Brain microvascular endothelial cell (primary cell): Measurements from ENCODE around the gene WDR62.
"Not testable (repeated sequence)": the region's sequence is repeated elsewhere in the genome, so short reads cannot be mapped to it uniquely, and the experiment has no call there.

Source experiments
- DNase-seq: peaks from one replicate; pipeline ENCODE4 v3.0.0-alpha.2; 2020
- H3K27ac ChIP-seq: fragments of 250-450 bp; sonication (Bioruptor Pico); 2 replicates; pipeline ENCODE4 v1.5.1; 2020; ENCODE audit warnings: mild to moderate bottlenecking, moderate library complexity
- H3K27me3 ChIP-seq: fragments of 250-450 bp; sonication (Bioruptor Pico); replicated peaks from 2 replicates; pipeline ENCODE4 v1.5.1; 2020; ENCODE audit warnings: mild to moderate bottlenecking
- H3K36me3 ChIP-seq: fragments of 250-450 bp; sonication (Bioruptor Pico); replicated peaks from 2 replicates; pipeline ENCODE4 v1.5.1; 2020; ENCODE audit warnings: mild to moderate bottlenecking
- H3K4me3 ChIP-seq: 2 replicates; pipeline ENCODE4 v1.5.1; 2011; ENCODE audit warnings: low read depth, mild to moderate bottlenecking, control low read depth, low read length, moderate library complexity
- in situ Hi-C: cut with HindIII; loops from 2 replicates; pipeline ENCODE4 v1.10.0; 2017; ENCODE audit warnings: low sequenced_read_pairs, low pct_ligation_motif_present
- TF ChIP-seq, protein P1 (sequence below): IDR thresholded peaks from 2 replicates; pipeline ENCODE4 v1.5.1; 2011; ENCODE audit warnings: low read depth, mild to moderate bottlenecking, moderate library complexity, low read length, control low read depth, inconsistent platforms; ENCODE audit errors: missing control alignments

Gene WDR62

DNA sequence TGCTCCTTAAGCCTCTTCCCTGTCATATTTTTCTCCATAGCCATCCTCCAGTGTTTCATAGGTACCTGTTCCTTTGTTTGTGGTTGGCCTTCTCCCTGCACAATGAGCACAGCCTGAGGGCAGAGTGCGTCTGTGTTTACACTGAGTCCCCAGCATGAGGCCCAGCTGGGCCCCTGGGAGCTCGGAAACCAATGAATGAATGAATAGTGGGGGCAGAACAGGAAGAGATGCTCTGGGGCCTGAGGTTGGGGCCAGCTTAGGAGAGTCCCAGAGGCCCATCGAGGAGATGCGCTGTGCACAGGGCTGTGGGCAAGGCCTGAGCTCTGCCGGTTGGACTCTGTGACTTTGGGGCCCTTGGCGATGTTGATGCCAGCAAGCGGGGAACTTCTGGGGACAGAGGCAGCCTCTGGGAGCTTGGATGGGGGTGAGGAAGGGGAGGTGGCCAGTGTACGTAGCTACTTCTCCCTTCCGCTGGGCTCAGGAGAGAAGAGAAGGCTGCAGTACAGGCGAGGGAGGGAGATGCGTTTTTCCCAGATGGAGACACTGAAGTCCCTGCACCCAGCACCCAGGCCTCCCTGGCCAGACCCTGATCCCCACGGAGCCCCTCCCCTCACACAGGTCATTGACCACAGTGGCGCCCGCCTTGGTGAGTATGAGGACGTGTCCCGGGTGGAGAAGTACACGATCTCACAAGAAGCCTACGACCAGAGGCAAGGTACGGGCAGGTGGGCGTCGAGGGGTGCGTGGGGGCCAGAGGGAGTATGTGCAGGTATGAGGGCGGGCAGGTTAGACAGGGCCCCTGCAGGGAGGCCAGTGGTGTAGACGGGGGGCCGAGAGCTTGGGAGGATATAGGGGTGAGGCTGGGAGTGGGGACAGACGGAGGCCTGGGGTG lies 65.6 kb downstream of the WDR62 start:
- H3K36me3 ChIP-seq, result peaks cover 40% of the 10 kb centered on the region
- DNase-seq, result no peak
- TF ChIP-seq, protein P1, sequence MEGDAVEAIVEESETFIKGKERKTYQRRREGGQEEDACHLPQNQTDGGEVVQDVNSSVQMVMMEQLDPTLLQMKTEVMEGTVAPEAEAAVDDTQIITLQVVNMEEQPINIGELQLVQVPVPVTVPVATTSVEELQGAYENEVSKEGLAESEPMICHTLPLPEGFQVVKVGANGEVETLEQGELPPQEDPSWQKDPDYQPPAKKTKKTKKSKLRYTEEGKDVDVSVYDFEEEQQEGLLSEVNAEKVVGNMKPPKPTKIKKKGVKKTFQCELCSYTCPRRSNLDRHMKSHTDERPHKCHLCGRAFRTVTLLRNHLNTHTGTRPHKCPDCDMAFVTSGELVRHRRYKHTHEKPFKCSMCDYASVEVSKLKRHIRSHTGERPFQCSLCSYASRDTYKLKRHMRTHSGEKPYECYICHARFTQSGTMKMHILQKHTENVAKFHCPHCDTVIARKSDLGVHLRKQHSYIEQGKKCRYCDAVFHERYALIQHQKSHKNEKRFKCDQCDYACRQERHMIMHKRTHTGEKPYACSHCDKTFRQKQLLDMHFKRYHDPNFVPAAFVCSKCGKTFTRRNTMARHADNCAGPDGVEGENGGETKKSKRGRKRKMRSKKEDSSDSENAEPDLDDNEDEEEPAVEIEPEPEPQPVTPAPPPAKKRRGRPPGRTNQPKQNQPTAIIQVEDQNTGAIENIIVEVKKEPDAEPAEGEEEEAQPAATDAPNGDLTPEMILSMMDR, result no peak
- H3K27ac ChIP-seq, result no peak overlapping the region
- in situ Hi-C loops, result no loop called here
- H3K27me3 ChIP-seq, result no peaks in the 10 kb centered on the region
- no peak overlapping the region for H3K4me3 ChIP-seq

DNA sequence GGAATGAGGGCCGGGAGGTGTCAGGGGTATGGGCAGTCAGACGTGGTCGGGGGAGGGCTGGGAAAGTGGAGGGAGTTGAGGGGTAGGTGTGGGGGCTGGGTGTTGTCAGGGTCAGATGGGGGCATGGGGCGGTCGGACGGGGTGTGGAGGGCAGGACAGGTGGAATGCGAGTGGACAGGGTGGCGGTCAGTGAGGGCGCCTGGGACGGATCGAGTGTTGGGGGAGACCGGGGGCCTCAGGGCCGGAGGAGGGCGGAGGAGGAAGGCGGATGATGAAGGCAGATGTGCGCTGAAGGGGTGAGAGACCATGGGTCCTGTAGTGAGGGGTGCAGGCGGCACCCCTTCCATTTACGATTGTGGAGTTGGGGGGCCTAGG lies 66.3 kb downstream of the WDR62 start:
- Histone ChIP-seq H3K36me3 (peaks cover 45% of the 10 kb centered on the region), H3K4me3 (no peak overlapping the region), H3K27me3 (no peaks in the 10 kb centered on the region), H3K27ac (no peak overlapping the region)
- in situ Hi-C loops, result no loop called here
- DNase-seq, result no peak
- TF ChIP-seq, protein P1, result no peak

DNA sequence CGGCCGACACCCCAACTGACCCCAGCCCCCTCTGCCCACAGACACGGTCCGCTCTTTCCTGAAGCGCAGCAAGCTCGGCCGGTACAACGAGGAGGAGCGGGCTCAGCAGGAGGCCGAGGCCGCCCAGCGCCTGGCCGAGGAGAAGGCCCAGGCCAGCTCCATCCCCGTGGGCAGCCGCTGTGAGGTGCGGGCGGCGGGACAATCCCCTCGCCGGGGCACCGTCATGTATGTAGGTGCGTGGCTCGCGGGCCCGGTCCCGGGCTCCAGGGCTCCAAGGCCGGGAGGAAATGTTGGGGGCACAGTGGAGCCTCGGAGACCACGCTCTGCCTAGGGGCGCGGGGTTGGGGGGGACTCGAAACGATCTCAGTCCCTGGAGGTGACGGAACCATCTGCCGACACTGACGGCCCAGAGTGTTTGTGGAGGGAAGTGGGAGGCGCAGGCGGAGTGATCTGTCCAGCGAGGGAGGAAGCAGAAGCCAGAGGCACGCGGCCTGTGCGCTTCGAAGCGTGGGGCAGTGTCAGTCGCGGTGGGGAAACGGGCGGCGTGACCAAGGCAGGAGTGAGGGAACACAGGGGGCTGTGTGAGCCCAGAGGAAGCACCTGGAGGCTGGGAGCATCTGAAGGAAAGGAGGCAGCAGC lies 66.9 kb downstream of the WDR62 start:
- TF ChIP-seq, protein P1, result no peak
- Histone ChIP-seq H3K27ac (no peak overlapping the region), H3K36me3 (peaks cover 47% of the 10 kb centered on the region), H3K4me3 (no peak overlapping the region), H3K27me3 (no peaks in the 10 kb centered on the region)
- DNase-seq, result no peak
- in situ Hi-C loops, result no loop called here

DNA sequence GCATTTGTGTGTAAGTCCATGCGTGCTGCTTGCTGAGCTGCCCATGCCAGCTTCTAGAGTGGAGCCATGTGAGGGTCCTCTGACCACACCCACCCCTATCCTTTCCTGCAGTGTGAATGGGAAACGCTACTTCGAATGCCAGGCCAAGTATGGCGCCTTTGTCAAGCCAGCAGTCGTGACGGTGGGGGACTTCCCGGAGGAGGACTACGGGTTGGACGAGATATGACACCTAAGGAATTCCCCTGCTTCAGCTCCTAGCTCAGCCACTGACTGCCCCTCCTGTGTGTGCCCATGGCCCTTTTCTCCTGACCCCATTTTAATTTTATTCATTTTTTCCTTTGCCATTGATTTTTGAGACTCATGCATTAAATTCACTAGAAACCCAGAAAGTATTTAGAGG lies 70.9 kb downstream of the WDR62 start:
- no peak overlapping the region for H3K4me3 ChIP-seq
- in situ Hi-C loops, result no loop called here
- DNase-seq, result no peak

DNA sequence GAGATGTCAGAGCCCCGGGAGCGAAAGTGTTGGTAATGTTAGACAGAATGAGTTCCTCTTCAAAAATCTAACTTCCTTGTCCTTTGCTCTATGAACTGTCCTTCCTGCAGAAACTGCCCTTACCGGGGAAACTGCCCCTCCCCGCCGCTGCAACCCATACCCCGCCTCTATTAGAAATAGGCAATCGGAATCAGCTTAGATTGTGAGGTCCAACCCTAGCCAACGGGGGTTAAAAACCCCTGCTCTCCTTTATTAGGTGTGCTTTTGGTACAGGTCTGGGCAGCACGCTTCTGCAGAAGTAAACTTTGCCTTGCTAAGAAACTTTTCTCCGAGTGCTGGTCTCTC lies 73.7 kb downstream of the WDR62 start:
- peak overlapping the region; percentile 58 for H3K27ac ChIP-seq
- in situ Hi-C loops, result no loop called here

More for the DNA sequence above, 70.9 kb downstream of the WDR62 start:
- Histone ChIP-seq H3K36me3 (peaks cover 37% of the 10 kb centered on the region), H3K27ac (no peak overlapping the region), H3K27me3 (no peaks in the 10 kb centered on the region)
- TF ChIP-seq, protein P1, result no peak

DNA sequence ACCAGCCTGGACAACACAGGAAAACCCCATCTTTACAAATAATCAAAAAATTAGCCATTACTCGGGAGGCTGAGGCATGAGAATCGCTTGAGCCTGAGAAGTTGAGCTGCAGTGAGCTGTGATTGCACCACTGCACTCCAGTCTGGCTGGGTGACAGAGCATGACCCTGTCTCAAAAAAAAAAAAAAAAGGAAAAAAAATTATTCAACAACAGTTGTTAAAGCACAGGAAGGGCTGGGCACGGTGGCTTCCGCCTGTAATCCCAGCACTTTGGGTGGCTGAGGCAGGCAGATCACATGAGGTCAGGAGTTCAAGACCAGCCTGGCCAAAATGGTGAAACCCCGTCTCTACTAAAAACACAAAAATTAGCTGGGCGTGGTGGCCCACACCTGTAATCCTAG lies 76.5 kb downstream of the WDR62 start:
- H3K27ac ChIP-seq, result not testable (repeated sequence)

More for the DNA sequence above, 73.7 kb downstream of the WDR62 start:
- TF ChIP-seq, protein P1, result no peak
- no peak for DNase-seq
- Histone ChIP-seq H3K36me3 (peaks cover 26% of the 10 kb centered on the region), H3K27me3 (no peaks in the 10 kb centered on the region), H3K4me3 (peak overlapping the region; percentile 56)

DNA sequence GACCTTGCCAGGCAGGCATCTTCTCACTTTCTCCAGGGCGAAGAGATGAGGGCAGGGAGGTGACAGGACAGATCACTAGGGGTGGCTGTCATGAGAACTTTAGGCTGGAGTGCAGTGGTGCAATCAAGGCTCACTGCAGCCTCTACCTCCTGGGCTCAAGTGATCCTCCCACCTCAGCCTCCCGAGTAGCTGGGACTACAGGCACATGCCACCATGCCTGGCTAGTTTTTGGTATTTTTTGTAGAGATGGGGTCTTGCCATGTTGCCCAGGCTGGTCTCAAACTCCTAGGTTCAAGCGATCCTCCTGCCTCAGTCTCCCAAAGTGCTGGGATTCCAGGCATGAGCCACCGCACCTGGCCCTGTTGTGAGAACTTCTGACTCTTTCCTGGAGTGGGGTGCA lies 80.2 kb downstream of the WDR62 start:
- H3K36me3 ChIP-seq, in situ Hi-C loops, DNase-seq, H3K27ac ChIP-seq, H3K27me3 ChIP-seq, H3K4me3 ChIP-seq: not testable (repeated sequence)

More for the DNA sequence above, 76.5 kb downstream of the WDR62 start:
- DNase-seq, H3K4me3 ChIP-seq, H3K27me3 ChIP-seq, in situ Hi-C loops, H3K36me3 ChIP-seq: not testable (repeated sequence)
